ENCODE data around the gene CUL7.

GRCh38 chr6:43052842-43053544 is 658 bp downstream of the CUL7 start:
- TF ChIP-seq, protein P1, sequence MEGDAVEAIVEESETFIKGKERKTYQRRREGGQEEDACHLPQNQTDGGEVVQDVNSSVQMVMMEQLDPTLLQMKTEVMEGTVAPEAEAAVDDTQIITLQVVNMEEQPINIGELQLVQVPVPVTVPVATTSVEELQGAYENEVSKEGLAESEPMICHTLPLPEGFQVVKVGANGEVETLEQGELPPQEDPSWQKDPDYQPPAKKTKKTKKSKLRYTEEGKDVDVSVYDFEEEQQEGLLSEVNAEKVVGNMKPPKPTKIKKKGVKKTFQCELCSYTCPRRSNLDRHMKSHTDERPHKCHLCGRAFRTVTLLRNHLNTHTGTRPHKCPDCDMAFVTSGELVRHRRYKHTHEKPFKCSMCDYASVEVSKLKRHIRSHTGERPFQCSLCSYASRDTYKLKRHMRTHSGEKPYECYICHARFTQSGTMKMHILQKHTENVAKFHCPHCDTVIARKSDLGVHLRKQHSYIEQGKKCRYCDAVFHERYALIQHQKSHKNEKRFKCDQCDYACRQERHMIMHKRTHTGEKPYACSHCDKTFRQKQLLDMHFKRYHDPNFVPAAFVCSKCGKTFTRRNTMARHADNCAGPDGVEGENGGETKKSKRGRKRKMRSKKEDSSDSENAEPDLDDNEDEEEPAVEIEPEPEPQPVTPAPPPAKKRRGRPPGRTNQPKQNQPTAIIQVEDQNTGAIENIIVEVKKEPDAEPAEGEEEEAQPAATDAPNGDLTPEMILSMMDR (IDR thresholded peaks at IDR 0.05): no peak
- no peak for TF ChIP-seq POLR2A (IDR thresholded peaks at IDR 0.05)
